OCI-LY1 (cell line): ENCODE results near the gene HMX1.

ENCODE experiments used
- EZH2 ChIP-seq: fragments of 200-600 bp; sonication (generic), shearing (Covaris generic); IDR thresholded peaks from 2 replicates; pipeline ENCODE4 v1.8.0; 2017; ENCODE audit warnings: borderline replicate concordance, mixed run types, mild to moderate bottlenecking, antibody characterized with exemption, low read length, moderate library complexity, mixed read lengths
- TF ChIP-seq, protein P1 (sequence below): fragments of 200-600 bp; sonication (generic), shearing (Covaris generic); IDR thresholded peaks from 2 replicates; pipeline ENCODE4 v1.5.1; 2017; ENCODE audit warnings: mild to moderate bottlenecking, antibody characterized with exemption, low read length, moderate library complexity, mixed read lengths

- TF ChIP-seq, protein P1, sequence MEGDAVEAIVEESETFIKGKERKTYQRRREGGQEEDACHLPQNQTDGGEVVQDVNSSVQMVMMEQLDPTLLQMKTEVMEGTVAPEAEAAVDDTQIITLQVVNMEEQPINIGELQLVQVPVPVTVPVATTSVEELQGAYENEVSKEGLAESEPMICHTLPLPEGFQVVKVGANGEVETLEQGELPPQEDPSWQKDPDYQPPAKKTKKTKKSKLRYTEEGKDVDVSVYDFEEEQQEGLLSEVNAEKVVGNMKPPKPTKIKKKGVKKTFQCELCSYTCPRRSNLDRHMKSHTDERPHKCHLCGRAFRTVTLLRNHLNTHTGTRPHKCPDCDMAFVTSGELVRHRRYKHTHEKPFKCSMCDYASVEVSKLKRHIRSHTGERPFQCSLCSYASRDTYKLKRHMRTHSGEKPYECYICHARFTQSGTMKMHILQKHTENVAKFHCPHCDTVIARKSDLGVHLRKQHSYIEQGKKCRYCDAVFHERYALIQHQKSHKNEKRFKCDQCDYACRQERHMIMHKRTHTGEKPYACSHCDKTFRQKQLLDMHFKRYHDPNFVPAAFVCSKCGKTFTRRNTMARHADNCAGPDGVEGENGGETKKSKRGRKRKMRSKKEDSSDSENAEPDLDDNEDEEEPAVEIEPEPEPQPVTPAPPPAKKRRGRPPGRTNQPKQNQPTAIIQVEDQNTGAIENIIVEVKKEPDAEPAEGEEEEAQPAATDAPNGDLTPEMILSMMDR, result no peak
- TF ChIP-seq EZH2, result no peak
Observed at GRCh38 chr4:8871417-8872401, at the start of gene HMX1.
